Keratinocyte (primary cell): ENCODE measurements around the gene CCDC85C. TPM values are rescaled to one million over a fixed set of nuclear protein-coding genes. Genes with fewer than 3 reads are reported as not detected.

ENCODE experiments used
- DNase-seq: peaks from one replicate; pipeline ENCODE4 v3.0.0-alpha.2; 2011; ENCODE audit warnings: low read depth, missing footprints, low spot score
- FAIRE-seq: peaks from 2 replicates; lab custom pipeline; 2011; peaks lifted over from hg19 to GRCh38; lab: Jason Lieb, UNC
- H2AFZ ChIP-seq: 2 replicates; pipeline ENCODE4 v1.6.0; 2012; ENCODE audit warnings: low read length, control low read depth, inconsistent platforms; ENCODE audit not compliant: control insufficient read depth
- H3K27ac ChIP-seq: 2 replicates; pipeline ENCODE4 v1.5.1; 2011; ENCODE audit warnings: low read length; ENCODE audit not compliant: control insufficient read depth, insufficient read depth
- H3K27me3 ChIP-seq: 3 replicates; pipeline ENCODE4 v1.6.0; 2011; ENCODE audit warnings: low read length; ENCODE audit not compliant: control insufficient read depth, insufficient read depth; ENCODE audit errors: extremely low read depth
- H3K36me3 ChIP-seq, 2 experiments: 2 replicates in 1 of 2; 3 replicates in 1 of 2; pipeline ENCODE4 v1.5.1; 2011; ENCODE audit warnings: low read length in 2 of 2, mild to moderate bottlenecking in 1 of 2; ENCODE audit not compliant: control insufficient read depth in 2 of 2, insufficient read depth in 2 of 2; ENCODE audit errors: extremely low read depth in 1 of 2
- H3K4me1 ChIP-seq: 3 replicates; pipeline ENCODE4 v1.5.1; 2011; ENCODE audit warnings: low read length; ENCODE audit not compliant: control insufficient read depth, insufficient read depth; ENCODE audit errors: extremely low read depth
- H3K4me2 ChIP-seq: 3 replicates; pipeline ENCODE4 v1.6.0; 2011; ENCODE audit warnings: low read depth, low read length; ENCODE audit not compliant: control insufficient read depth, insufficient read depth; ENCODE audit errors: extremely low read depth
- H3K4me3 ChIP-seq, 3 experiments: fragments of 200-600 bp in 1 of 3; sonication (generic) in 1 of 3; 2 replicates in 2 of 3; 3 replicates in 1 of 3; pipeline ENCODE4 v1.5.1; 2011 to 2016; ENCODE audit warnings: low read length in 3 of 3, mild to moderate bottlenecking in 3 of 3, control low read depth in 2 of 3, inconsistent platforms in 1 of 3, low read depth in 1 of 3, mixed read lengths in 1 of 3, mixed run types in 1 of 3, moderate library complexity in 1 of 3; ENCODE audit not compliant: control insufficient read depth in 2 of 3, insufficient read depth in 2 of 3; ENCODE audit errors: extremely low read depth in 1 of 3
- H3K79me2 ChIP-seq: 2 replicates; pipeline ENCODE4 v1.6.0; 2012; ENCODE audit warnings: low read length; ENCODE audit not compliant: control insufficient read depth, insufficient read depth
- H3K9ac ChIP-seq: 3 replicates; pipeline ENCODE4 v1.6.0; 2011; ENCODE audit warnings: low read length; ENCODE audit not compliant: control insufficient read depth, insufficient read depth; ENCODE audit errors: extremely low read depth
- H3K9me1 ChIP-seq: 3 replicates; pipeline ENCODE4 v1.6.0; 2011; ENCODE audit warnings: low read length; ENCODE audit not compliant: control insufficient read depth, insufficient read depth; ENCODE audit errors: extremely low read depth
- H3K9me3 ChIP-seq: 2 replicates; pipeline ENCODE4 v1.5.1; 2012; ENCODE audit warnings: low read depth, low read length; ENCODE audit not compliant: control insufficient read depth
- H4K20me1 ChIP-seq: 3 replicates; pipeline ENCODE4 v1.6.0; 2011; ENCODE audit warnings: low read length; ENCODE audit not compliant: control insufficient read depth, insufficient read depth; ENCODE audit errors: extremely low read depth
- CTCF ChIP-seq, 3 experiments: IDR thresholded peaks in 1 of 3; conservative IDR thresholded peaks in 1 of 3; optimal IDR thresholded peaks in 1 of 3; 2 replicates in 2 of 3; 3 replicates in 1 of 3; pipeline versions ENCODE3 to v1.5.1; 2011; ENCODE audit warnings: low read length in 3 of 3, mild to moderate bottlenecking in 3 of 3, moderate library complexity in 2 of 3, control low read depth in 1 of 3, inconsistent platforms in 1 of 3; ENCODE audit not compliant: insufficient read depth in 2 of 3; ENCODE audit errors: extremely low read depth in 1 of 3
- EZH2 ChIP-seq: IDR thresholded peaks from one replicate; pipeline ENCODE4 v1.6.1; 2012; ENCODE audit warnings: inconsistent platforms, mild to moderate bottlenecking, low read length, moderate library complexity
- dilution Hi-C: fragments of 300-500 bp; cut with MboI; formaldehyde crosslinking; loops from one replicate; pipeline ENCODE4 v1.7.0; 2020; ENCODE audit warnings: low sequenced_read_pairs; ENCODE audit not compliant: extremely low pct_ligation_motif_present
- polyA plus RNA-seq, 5 experiments: library from polyadenylated mRNA; depleted of rRNA in 3 of 5; stranded (reverse) in 3 of 5; stranded (forward) in 1 of 5; unstranded in 1 of 5; fragments of >200 nt; gene quantifications; 1 replicate in 1 of 5; 2 replicates in 3 of 5; 3 replicates in 1 of 5; pipeline versions ENCODE4 v1.2.1 to v1.2.3, GENCODE V29; 2011 to 2012; ENCODE audit warnings: missing spikeins in 2 of 5, low read depth in 1 of 5, low replicate concordance in 1 of 5

CCDC85C gene
- polyA plus RNA-seq, 1 donor (not counting 4 experiments of a cell fraction or from before 2014, with no cell fraction given), result 13.2 TPM

- Histone ChIP-seq H3K4me2 (no peak overlapping the region), H3K9me1 (no peaks in the 10 kb centered on the region), H3K9ac (no peak overlapping the region), H3K27ac (no peak overlapping the region), H3K4me3 (no peak overlapping the region), H2AFZ (no peak overlapping the region), H3K4me1 (no peaks in the 10 kb centered on the region), H3K79me2 (peaks cover 2% of the 10 kb centered on the region), H3K36me3 (peaks cover 56 to 62% of the 10 kb centered on the region in 2 experiments), H4K20me1 (peaks cover 6% of the 10 kb centered on the region), H3K9me3 (no peaks in the 10 kb centered on the region), H3K27me3 (no peaks in the 10 kb centered on the region)
- FAIRE-seq (no peak), DNase-seq (no peak)
- TF ChIP-seq CTCF (optimal IDR thresholded peaks at IDR 0.05 in 1 of 3, IDR thresholded peaks at IDR 0.05 in 1 of 3, conservative IDR thresholded peaks at IDR 0.05 in 1 of 3; ENCODE audit: extremely low read depth in 1 of 3, insufficient read depth in 2 of 3, low read length in 3 of 3), result no peak
- no peak for TF ChIP-seq EZH2
- dilution Hi-C loops, result no loop called here
These were observed 98.9 kb downstream of the CCDC85C start for GRCh38 chr14:99505089-99505488.

GRCh38 chr14:99503848-99504453 lies 100.1 kb downstream of the CCDC85C start:
- H4K20me1 ChIP-seq, result no peaks in the 10 kb centered on the region
- no peak for TF ChIP-seq CTCF (optimal IDR thresholded peaks at IDR 0.05 in 1 of 3, IDR thresholded peaks at IDR 0.05 in 1 of 3, conservative IDR thresholded peaks at IDR 0.05 in 1 of 3; ENCODE audit: extremely low read depth in 1 of 3, insufficient read depth in 2 of 3, low read length in 3 of 3)
- TF ChIP-seq EZH2, result no peak
- no peak overlapping the region for H3K9ac ChIP-seq
- H3K4me1 ChIP-seq, result no peaks in the 10 kb centered on the region
- H3K79me2 ChIP-seq, result no peaks in the 10 kb centered on the region
- no peak for FAIRE-seq
- H3K36me3 ChIP-seq, result peaks cover 50 to 53% of the 10 kb centered on the region in 2 experiments
- H3K27ac ChIP-seq, result no peak overlapping the region
- H3K4me3 ChIP-seq, result no peak overlapping the region
- no peak overlapping the region for H2AFZ ChIP-seq
- no peaks in the 10 kb centered on the region for H3K9me1 ChIP-seq
- dilution Hi-C loops, result no loop called here
- H3K27me3 ChIP-seq, result no peaks in the 10 kb centered on the region
- no peak overlapping the region for H3K4me2 ChIP-seq
- H3K9me3 ChIP-seq, result no peaks in the 10 kb centered on the region
- no peak for DNase-seq
